ENCODE measurements around the gene NME7. TPM values are rescaled to one million over a fixed set of nuclear protein-coding genes. Genes with fewer than 3 reads are reported as not detected.

NME7 gene
- total RNA-seq, 1 experiment from 2014 or later = 13.2 TPM

DNA sequence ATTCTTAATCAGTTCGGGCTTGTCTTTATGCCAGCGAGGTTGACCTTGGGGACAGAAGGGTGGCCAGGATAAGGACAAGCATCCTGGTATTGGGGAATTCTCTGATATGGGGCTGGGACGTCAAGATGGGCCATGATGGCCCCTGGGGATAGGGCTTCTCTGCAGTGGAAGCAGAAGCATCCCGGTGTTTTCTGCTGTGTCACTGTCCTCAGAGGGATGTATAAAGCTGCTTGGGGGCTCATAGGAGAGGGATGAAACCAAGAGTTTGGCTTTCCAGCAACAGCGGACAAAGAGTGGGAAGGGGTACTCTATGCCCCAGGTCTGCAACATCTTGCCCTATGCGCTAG, 262.5 kb downstream of the NME7 start:
- H3K23ac ChIP-seq (ENCODE audit: insufficient read length, low read depth, low read length) = no peak overlapping the region
- no peak overlapping the region for H3K14ac ChIP-seq (ENCODE audit: insufficient read depth, low read length)
- H3K4me2 ChIP-seq (ENCODE audit: insufficient read depth, insufficient read length, low read length) = peak overlapping the region; percentile 41
- no peak overlapping the region for H2AFZ ChIP-seq (ENCODE audit: low read length)
- H3K79me1 ChIP-seq (ENCODE audit: insufficient read depth, low read depth, low read length, poor library complexity, severe bottlenecking) = no peaks in the 10 kb centered on the region
- H3K27ac Mint-ChIP-seq = peak overlapping the region in 1 of 3 experiments; percentile 38; a peak in 3 of 7 replicates
- H4K91ac ChIP-seq (ENCODE audit: insufficient read length, low read depth, low read length) = no peak overlapping the region
- H3K79me2 ChIP-seq (ENCODE audit: insufficient read depth, low read length) = peaks cover 22% of the 10 kb centered on the region; the same call in 1 of the 2 replicates
- H3K9me3 ChIP-seq (ENCODE audit: control insufficient read depth, low read depth, low read length) = no peaks in the 10 kb centered on the region
- peaks cover 47 to 50% of the 10 kb centered on the region in 2 experiments for H3K4me1 Mint-ChIP-seq
- peaks cover 0 to 4% (median 0%) of the 10 kb centered on the region in 3 experiments; a peak in 2 of 7 replicates for H3K36me3 Mint-ChIP-seq (ENCODE audit: insufficient read depth in 1 of 3, low read depth in 3 of 3)
- H2BK12ac ChIP-seq (ENCODE audit: insufficient read length, low read depth, low read length) = peak overlapping the region; percentile 2
- WGBS (ENCODE audit: extremely low coverage, insufficient read length, low lambda C conversion rate) = no CpG with 5 or more reads among the region's 6 CpGs
- peak overlapping the region; percentile 67 for H3K9ac ChIP-seq (ENCODE audit: extremely low read depth, insufficient read length, low read length)
- H3K27me3 ChIP-seq (ENCODE audit: insufficient read depth, low read length) = no peaks in the 10 kb centered on the region
- no peak for TF ChIP-seq CTCF (conservative IDR thresholded peaks at IDR 0.05)
- H3T11ph ChIP-seq (ENCODE audit: low read length) = no peak overlapping the region
- H2BK15ac ChIP-seq (ENCODE audit: low read depth, low read length) = no peak overlapping the region
- DNase-seq = no peak
- H4K5ac ChIP-seq (ENCODE audit: insufficient read length, low read depth, low read length) = no peak overlapping the region
- H3K27me3 Mint-ChIP-seq (ENCODE audit: low read depth) = peaks cover 5% of the 10 kb centered on the region
- H2AK5ac ChIP-seq (ENCODE audit: insufficient read length, low read length) = no peak overlapping the region
- H2BK120ac ChIP-seq (ENCODE audit: low read depth, low read length, poor library complexity, severe bottlenecking) = no peak overlapping the region
- no peak overlapping the region for H3K27ac ChIP-seq (ENCODE audit: insufficient read length, low read depth, low read length)
- H3K9me3 Mint-ChIP-seq = no peaks in the 10 kb centered on the region; a peak in 1 of 5 replicates
- H4K8ac ChIP-seq (replicated peaks; ENCODE audit: insufficient read length, low read depth, low read length) = no peak overlapping the region
- H3K18ac ChIP-seq (ENCODE audit: insufficient read length, low read depth, low read length) = no peak overlapping the region
- no peak overlapping the region for H3K56ac ChIP-seq (ENCODE audit: insufficient read length, low read depth, low read length)
- H3K23me2 ChIP-seq (ENCODE audit: insufficient read length, low read depth, low read length, poor library complexity, severe bottlenecking) = peaks cover 11% of the 10 kb centered on the region
- H3K4me3 Mint-ChIP-seq = peak overlapping the region; percentile 77 to 80
- no peak overlapping the region for H2BK5ac ChIP-seq (ENCODE audit: insufficient read length, low read length)
- H4K20me1 ChIP-seq (ENCODE audit: control insufficient read depth, insufficient read depth, insufficient read length) = no peaks in the 10 kb centered on the region
- no peak overlapping the region for H2BK20ac ChIP-seq (ENCODE audit: low read depth, low read length, poor library complexity, severe bottlenecking)
- H3K4ac ChIP-seq (ENCODE audit: low read depth, low read length) = no peak overlapping the region
- H3K4me1 ChIP-seq (ENCODE audit: insufficient read depth, low read length) = peaks cover 15% of the 10 kb centered on the region; the same call in 1 of the 2 replicates

Data from H9 (cell line).